Liver (tissue), 3 donors: ENCODE data around the gene PPP2R2B.

Source experiments
- GABPA ChIP-seq, 2 donors: IDR thresholded peaks in 1 of 2; conservative IDR thresholded peaks in 1 of 2; 2 replicates each; pipeline ENCODE4 v1.6.1; 2016; ENCODE audit warnings: antibody characterized with exemption in 2 of 2, mild to moderate bottlenecking in 1 of 2, moderate library complexity in 1 of 2
- JUND ChIP-seq, 2 donors: IDR thresholded peaks; 2 replicates each; pipeline ENCODE4 v1.6.1; 2016; ENCODE audit warnings: antibody characterized with exemption in 2 of 2
- TF ChIP-seq, protein P1 (sequence below): fragments of 150-350 bp; IDR thresholded peaks from 2 replicates; pipeline ENCODE4 v1.5.1; 2017; ENCODE audit warnings: improper control_type of control experiment, low read depth, low read length; ENCODE audit not compliant: missing input control
- donor health status: healthy.
- donor health status: healthy.

DNA sequence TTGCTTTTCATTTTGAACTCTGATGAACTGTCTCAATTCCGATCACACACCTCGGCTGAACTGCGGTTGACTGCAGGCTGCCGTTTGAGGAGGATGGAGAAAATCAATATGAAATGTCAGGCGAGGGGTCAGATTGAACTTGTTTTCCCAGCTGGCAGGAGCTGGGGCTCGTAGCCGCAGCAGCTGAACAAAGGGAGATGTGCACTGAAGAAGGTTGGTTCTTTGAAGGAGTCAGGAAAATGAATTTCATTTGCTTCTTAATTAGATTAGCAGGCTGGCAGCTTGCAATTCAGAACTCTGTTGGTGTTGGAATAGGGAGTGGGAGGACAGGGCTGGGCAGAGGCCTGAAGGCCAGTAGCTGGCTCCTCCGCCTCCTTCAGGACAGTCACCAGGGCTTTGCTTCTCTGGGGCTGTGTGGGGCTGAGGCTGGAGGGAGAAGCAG lies 245.2 kb downstream of the PPP2R2B start:
- TF ChIP-seq GABPA (IDR thresholded peaks at IDR 0.05 in 1 of 2, conservative IDR thresholded peaks at IDR 0.05 in 1 of 2) (no peak), JUND (IDR thresholded peaks at IDR 0.05) (no peak)
- TF ChIP-seq, protein P1, sequence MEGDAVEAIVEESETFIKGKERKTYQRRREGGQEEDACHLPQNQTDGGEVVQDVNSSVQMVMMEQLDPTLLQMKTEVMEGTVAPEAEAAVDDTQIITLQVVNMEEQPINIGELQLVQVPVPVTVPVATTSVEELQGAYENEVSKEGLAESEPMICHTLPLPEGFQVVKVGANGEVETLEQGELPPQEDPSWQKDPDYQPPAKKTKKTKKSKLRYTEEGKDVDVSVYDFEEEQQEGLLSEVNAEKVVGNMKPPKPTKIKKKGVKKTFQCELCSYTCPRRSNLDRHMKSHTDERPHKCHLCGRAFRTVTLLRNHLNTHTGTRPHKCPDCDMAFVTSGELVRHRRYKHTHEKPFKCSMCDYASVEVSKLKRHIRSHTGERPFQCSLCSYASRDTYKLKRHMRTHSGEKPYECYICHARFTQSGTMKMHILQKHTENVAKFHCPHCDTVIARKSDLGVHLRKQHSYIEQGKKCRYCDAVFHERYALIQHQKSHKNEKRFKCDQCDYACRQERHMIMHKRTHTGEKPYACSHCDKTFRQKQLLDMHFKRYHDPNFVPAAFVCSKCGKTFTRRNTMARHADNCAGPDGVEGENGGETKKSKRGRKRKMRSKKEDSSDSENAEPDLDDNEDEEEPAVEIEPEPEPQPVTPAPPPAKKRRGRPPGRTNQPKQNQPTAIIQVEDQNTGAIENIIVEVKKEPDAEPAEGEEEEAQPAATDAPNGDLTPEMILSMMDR: no peak
